Smooth muscle cell of the brain vasculature (primary cell): ENCODE measurements around the gene UMOD.
"Not testable (repeated sequence)": the region's sequence is repeated elsewhere in the genome, so short reads cannot be mapped to it uniquely, and the experiment has no call there.

Source experiments
- DNase-seq: peaks from one replicate; pipeline ENCODE4 v3.0.0-alpha.2; 2012; ENCODE audit warnings: low read depth, low spot score

UMOD gene

GRCh38 chr16:20321671-20322070, 30.8 kb downstream of the UMOD start:
- DNase-seq = no peak

- DNase-seq = not testable (repeated sequence)
Observed at GRCh38 chr16:20321051-20321450, 31.5 kb downstream of the UMOD start.

GRCh38 chr16:20320592-20320991, 31.9 kb downstream of the UMOD start:
- DNase-seq = no peak

- DNase-seq = no peak
Observed at GRCh38 chr16:20320178-20320577, 32.3 kb downstream of the UMOD start.

GRCh38 chr16:20319406-20319805, 33.1 kb downstream of the UMOD start:
- no peak for DNase-seq

GRCh38 chr16:20318437-20318836, 34.1 kb downstream of the UMOD start:
- no peak for DNase-seq

GRCh38 chr16:20318006-20318405, 34.5 kb downstream of the UMOD start:
- no peak for DNase-seq

GRCh38 chr16:20317117-20317516, 35.4 kb downstream of the UMOD start:
- DNase-seq = no peak

- DNase-seq = no peak
Observed at GRCh38 chr16:20316715-20317114, 35.8 kb downstream of the UMOD start.

- DNase-seq = no peak
Observed at GRCh38 chr16:20315764-20316163, 36.8 kb downstream of the UMOD start.

- no peak for DNase-seq
Observed at GRCh38 chr16:20314575-20314974, 37.9 kb downstream of the UMOD start.

- no peak for DNase-seq
Observed at GRCh38 chr16:20313741-20314140, 38.8 kb downstream of the UMOD start.

- not testable (repeated sequence) for DNase-seq
Observed at GRCh38 chr16:20312536-20313095, 39.9 kb downstream of the UMOD start.

GRCh38 chr16:20311548-20311947, 41.0 kb downstream of the UMOD start:
- DNase-seq = no peak

- no peak for DNase-seq
Observed at GRCh38 chr16:20310421-20311395, 41.8 kb downstream of the UMOD start.

GRCh38 chr16:20309786-20310185, 42.7 kb downstream of the UMOD start:
- no peak for DNase-seq

- no peak for DNase-seq
Observed at GRCh38 chr16:20308801-20309590, 43.5 kb downstream of the UMOD start.

- no peak for DNase-seq
Observed at GRCh38 chr16:20308266-20308665, 44.2 kb downstream of the UMOD start.

GRCh38 chr16:20307791-20308190, 44.7 kb downstream of the UMOD start:
- no peak for DNase-seq

- no peak for DNase-seq
Observed at GRCh38 chr16:20307240-20307671, 45.3 kb downstream of the UMOD start.

GRCh38 chr16:20306401-20306800, 46.1 kb downstream of the UMOD start:
- no peak for DNase-seq

- no peak for DNase-seq
Observed at GRCh38 chr16:20303012-20303411, 49.5 kb downstream of the UMOD start.
